GM21526 (cell line): ENCODE results near the gene CCDC141.

Experiments used
- ATAC-seq: cut with Tn5 transposase; IDR thresholded peaks from one replicate; pipeline ENCODE4 v1.9.1; 2021; ENCODE audit warnings: moderate library complexity; ENCODE audit not compliant: unreplicated experiment, low FRiP score

The CCDC141 gene

DNA sequence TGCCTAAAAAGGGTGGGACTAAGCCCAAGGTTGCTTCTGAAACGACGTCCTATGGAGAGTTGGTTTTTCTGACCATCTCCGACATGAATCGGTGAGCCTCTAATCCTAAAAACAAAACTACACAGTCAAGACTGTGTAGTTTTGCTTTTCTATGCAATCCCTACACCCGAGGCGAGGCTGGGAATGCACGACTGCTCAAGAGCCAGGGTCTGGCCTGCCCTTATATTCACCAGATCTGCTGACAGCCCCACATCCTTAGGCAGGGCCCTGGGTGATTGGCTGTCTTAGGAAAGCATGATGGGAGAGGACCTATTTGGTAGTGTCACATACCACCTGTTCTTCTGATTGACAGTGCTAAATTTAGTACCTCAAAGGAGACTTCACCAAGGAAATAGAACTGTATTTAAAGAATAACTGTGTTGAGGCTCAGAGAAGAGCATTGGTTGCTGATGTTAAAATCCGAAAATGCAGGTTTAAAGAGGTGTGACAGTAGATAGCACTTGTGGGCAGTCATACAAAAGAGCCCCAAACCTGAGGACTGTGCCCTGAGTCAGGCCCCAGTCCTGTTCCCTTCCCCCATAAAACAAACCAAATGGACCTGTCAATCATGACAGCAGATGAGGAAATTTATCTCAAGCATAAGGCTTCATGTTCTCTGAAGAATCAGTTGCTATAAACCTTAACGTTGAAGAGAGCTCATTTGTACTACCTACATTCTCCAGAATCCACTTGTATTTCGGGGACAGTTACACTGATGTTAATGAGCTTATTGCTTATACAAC is 242.5 kb downstream of the CCDC141 start, which contains the start of gene TTN:
Gene TTN, minus strand, starts transcription at position 197 of the 782 bp plus-strand sequence. CDS start 2,781 bp downstream, outside the sequence.
- no peak for ATAC-seq

- ATAC-seq = no peak
These were observed 243.4 kb downstream of the CCDC141 start for GRCh38 chr2:178806543-178806942.

GRCh38 chr2:178805457-178805856 is 244.5 kb downstream of the CCDC141 start:
- no peak for ATAC-seq

DNA sequence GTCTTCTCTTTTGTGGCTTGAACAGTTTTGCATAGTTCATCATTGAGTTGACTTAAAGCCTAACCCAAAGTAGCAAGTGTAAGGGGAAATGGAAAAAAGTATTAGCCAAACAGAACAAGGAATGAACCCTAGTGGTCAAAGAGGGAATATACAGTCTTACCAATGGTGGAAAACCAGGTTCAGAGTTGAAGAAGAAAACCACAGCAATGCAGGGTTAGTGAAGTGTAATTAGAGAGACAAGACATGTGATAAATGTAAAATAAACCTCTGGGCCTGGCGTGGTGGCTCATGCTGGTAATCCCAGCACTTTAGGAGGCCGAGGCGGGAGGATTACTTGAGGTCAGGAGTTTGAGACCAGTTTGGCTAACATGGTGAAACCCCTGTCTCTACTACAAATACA is 245.1 kb downstream of the CCDC141 start:
- ATAC-seq = peak; percentile 76

- ATAC-seq = no peak
These were observed 249.4 kb downstream of the CCDC141 start for GRCh38 chr2:178800510-178800909.

DNA sequence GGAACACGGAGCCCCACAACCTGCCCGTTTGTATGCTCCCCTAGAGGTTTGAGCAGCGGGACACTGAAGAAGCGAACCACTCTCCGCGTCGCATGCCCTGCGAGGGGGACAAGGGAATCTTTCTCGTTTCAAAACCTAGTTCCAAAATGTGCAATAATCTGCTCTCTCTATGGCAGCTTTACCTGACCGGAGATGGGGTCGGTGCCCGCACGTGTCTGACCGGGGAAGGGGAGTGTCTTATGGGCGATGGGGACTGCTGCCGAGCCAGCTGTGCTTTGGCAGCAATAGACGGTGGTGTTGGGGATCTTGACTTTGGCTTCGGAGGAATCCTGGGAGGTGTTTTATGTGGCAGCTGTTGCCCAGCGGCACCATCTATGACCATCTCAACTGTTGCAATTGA is 250.6 kb downstream of the CCDC141 start:
- ATAC-seq = no peak

DNA sequence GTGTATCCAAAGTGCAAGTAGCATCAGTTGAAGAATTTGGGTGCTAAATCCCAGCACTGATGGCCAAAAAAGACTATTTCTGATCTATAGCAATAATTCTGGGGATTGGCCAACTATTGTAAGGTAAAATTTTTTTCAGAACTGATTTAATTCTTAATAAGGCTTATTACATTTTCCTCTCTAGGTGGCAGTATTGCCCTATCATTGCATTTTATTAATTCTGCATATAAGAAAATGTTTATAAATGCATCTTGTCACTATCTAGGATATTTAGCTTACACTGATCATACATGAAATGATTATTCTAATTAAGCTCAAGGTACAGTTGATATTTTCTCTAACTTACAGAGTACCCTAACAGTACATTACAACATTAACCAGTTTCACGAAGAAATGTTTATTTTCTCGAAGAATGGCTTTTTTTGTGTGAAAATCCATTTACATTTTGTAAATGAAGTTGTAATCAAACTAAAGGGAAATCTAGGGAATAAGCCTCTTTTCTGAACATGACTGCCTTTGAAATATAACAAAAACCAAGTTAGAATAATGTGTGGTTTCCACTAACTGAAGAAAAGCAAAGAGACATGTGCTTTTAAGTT is 253.8 kb downstream of the CCDC141 start:
- ATAC-seq = no peak

- ATAC-seq = no peak
These were observed 262.0 kb downstream of the CCDC141 start for GRCh38 chr2:178787934-178788333.

- no peak for ATAC-seq
These were observed 262.8 kb downstream of the CCDC141 start for GRCh38 chr2:178787155-178787554.

DNA sequence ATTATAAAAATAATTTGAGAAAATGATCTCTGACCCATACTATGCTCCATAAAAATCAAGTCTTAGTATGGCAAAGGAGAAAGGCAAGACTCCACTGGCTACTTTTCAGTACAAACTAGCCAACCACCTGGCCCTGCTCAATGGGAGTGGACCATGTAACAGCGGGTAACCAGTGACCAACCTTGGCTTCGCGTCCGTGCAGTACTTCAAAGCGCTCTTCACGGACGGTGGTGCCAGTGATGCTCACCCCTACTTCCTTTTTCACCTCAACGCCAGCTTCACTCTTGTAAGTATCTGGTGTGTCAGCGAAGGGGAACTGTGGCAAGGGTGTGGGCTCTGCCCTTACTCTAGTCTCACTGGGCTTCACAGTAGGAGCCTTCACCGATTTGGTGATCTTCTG is 266.0 kb downstream of the CCDC141 start:
- no peak for ATAC-seq

DNA sequence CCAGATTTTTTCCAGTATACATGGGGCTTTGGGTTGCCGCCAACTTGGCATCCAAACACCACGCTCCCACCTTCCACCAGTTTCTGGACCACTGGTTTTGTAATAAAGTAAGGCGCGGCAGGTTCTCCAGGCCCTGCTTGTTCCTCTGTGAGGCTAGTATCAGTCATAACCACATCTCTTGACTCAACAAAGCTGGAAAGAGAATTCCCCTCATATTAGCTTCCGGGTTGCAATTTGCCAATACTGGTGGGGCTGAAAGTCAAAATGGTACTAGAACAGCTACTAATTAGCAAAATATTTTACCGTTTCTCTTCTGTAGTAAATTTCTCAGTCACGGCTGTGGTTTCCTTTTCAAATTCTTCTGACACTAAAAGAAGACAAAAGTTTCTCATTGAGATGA is 267.7 kb downstream of the CCDC141 start:
- ATAC-seq = peak; percentile 66
